ENCODE results near the gene SLC10A7. TPM values are rescaled to one million over a fixed set of nuclear protein-coding genes. Genes with fewer than 3 reads are reported as not detected.

SLC10A7 gene
- total and polyA plus RNA-seq, 9 donors: 4.0 to 12.4 (median 9.7) TPM

GRCh38 chr4:146273204-146273901 is 248.4 kb downstream of the SLC10A7 start:
- TF ChIP-seq EP300 (IDR thresholded peaks at IDR 0.05) (no peak), POLR2A (IDR thresholded peaks at IDR 0.05) (no peak)
- TF ChIP-seq, protein P1, sequence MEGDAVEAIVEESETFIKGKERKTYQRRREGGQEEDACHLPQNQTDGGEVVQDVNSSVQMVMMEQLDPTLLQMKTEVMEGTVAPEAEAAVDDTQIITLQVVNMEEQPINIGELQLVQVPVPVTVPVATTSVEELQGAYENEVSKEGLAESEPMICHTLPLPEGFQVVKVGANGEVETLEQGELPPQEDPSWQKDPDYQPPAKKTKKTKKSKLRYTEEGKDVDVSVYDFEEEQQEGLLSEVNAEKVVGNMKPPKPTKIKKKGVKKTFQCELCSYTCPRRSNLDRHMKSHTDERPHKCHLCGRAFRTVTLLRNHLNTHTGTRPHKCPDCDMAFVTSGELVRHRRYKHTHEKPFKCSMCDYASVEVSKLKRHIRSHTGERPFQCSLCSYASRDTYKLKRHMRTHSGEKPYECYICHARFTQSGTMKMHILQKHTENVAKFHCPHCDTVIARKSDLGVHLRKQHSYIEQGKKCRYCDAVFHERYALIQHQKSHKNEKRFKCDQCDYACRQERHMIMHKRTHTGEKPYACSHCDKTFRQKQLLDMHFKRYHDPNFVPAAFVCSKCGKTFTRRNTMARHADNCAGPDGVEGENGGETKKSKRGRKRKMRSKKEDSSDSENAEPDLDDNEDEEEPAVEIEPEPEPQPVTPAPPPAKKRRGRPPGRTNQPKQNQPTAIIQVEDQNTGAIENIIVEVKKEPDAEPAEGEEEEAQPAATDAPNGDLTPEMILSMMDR (IDR thresholded peaks at IDR 0.05): no peak
- H3K4me1 ChIP-seq (ENCODE audit: insufficient read depth): no peaks in the 10 kb centered on the region
- 93 to 97% (median 96%) methylated on average over 5 of the region's 5 CpGs for WGBS, 3 donors
- H3K27me3 ChIP-seq: no peaks in the 10 kb centered on the region
- no peak for DNase-seq
- H3K36me3 ChIP-seq: no peaks in the 10 kb centered on the region
- H3K27ac ChIP-seq: no peak overlapping the region
- no peaks in the 10 kb centered on the region for H3K9me3 ChIP-seq
- no peak overlapping the region for H3K4me3 ChIP-seq
- intact Hi-C loops (cut with DNase I): no loop called here

- Histone ChIP-seq H3K4me3 (no peak overlapping the region), H3K36me3 (no peaks in the 10 kb centered on the region), H3K27ac (no peak overlapping the region), H3K27me3 (no peaks in the 10 kb centered on the region), H3K9me3 (no peaks in the 10 kb centered on the region), H3K4me1 (ENCODE audit: insufficient read depth) (no peaks in the 10 kb centered on the region)
- no peak for DNase-seq
- TF ChIP-seq EP300 (IDR thresholded peaks at IDR 0.05): no peak
- TF ChIP-seq, protein P1 (IDR thresholded peaks at IDR 0.05): no peak
- no peak for TF ChIP-seq POLR2A (IDR thresholded peaks at IDR 0.05)
- WGBS, 3 donors: 96 to 98% (median 97%) methylated on average over 3 of the region's 3 CpGs
- intact Hi-C loops (cut with DNase I): no loop called here
These were observed 250.3 kb downstream of the SLC10A7 start for GRCh38 chr4:146271466-146271865.

- Histone ChIP-seq H3K4me3 (no peak overlapping the region), H3K27ac (no peak overlapping the region), H3K9me3 (no peaks in the 10 kb centered on the region), H3K36me3 (no peaks in the 10 kb centered on the region), H3K4me1 (ENCODE audit: insufficient read depth) (no peaks in the 10 kb centered on the region), H3K27me3 (no peaks in the 10 kb centered on the region)
- no peak for DNase-seq
- WGBS, 3 donors: 19 to 41% (median 33%) methylated on average over 2 of the region's 2 CpGs
- TF ChIP-seq EP300 (IDR thresholded peaks at IDR 0.05) (no peak), POLR2A (IDR thresholded peaks at IDR 0.05) (no peak)
- TF ChIP-seq, protein P1 (IDR thresholded peaks at IDR 0.05): no peak
- intact Hi-C loops (cut with DNase I): no loop called here
These were observed 252.5 kb downstream of the SLC10A7 start for GRCh38 chr4:146269228-146269653.

DNA sequence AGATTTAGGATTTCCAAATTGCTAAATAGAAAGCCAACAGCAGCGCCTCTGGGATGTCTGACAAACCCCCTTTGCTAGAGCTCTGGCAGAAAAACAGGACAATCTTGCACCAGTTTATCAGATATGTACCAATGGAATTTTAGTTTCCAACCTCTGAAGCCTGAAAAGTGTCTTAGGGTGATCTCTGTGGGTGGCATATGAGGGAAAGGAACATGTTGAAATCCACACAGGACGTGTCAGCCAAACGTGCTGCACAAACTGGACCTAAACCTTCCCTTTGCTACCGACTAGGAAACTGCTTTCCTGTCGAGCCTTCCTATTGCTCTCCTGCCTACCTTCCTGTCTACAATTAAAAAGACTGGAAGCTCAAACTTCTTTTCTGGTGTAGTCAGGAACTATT is 253.9 kb downstream of the SLC10A7 start:
- no peak overlapping the region for H3K4me3 ChIP-seq
- no peak overlapping the region for H3K27ac ChIP-seq
- H3K4me1 ChIP-seq (ENCODE audit: insufficient read depth): no peaks in the 10 kb centered on the region
- TF ChIP-seq, protein P1 (IDR thresholded peaks at IDR 0.05): no peak
- no peak for TF ChIP-seq EP300 (IDR thresholded peaks at IDR 0.05)
- no peak for TF ChIP-seq POLR2A (IDR thresholded peaks at IDR 0.05)
- WGBS, 3 donors: 43 to 48% (median 43%) methylated on average over 5 of the region's 5 CpGs
- no peaks in the 10 kb centered on the region for H3K36me3 ChIP-seq
- DNase-seq: no peak
- no peaks in the 10 kb centered on the region for H3K9me3 ChIP-seq
- H3K27me3 ChIP-seq: no peaks in the 10 kb centered on the region
- intact Hi-C loops (cut with DNase I): no loop called here

All from ovary (tissue), 9 donors.